ENCODE results near the gene HDGFL2.

GRCh38 chr19:4491446-4491845 lies 19.3 kb downstream of the HDGFL2 start:
- TF ChIP-seq POLR2A (IDR thresholded peaks at IDR 0.05; ENCODE audit: low read depth, low read length) (no peak), POLR2AphosphoS5 (IDR thresholded peaks at IDR 0.05; ENCODE audit: low read depth, low read length) (no peak), TAF1 (IDR thresholded peaks at IDR 0.05; ENCODE audit: low read depth, low read length) (no peak), SPI1 (IDR thresholded peaks at IDR 0.05; ENCODE audit: low read depth, low read length) (no peak), POU2F2 (IDR thresholded peaks at IDR 0.05; ENCODE audit: low read depth, low read length) (no peak)

All from GM12891 (cell line).